H1 (cell line): Measurements from ENCODE around the gene MYH10. TPM values are rescaled to one million over a fixed set of nuclear protein-coding genes. Genes with fewer than 3 reads are reported as not detected.

Source experiments
- CTCF ChIA-PET: fragments of 300-600 bp; sonication (Branson Sonifier 250); formaldehyde crosslinking; loops from one replicate; lab custom pipeline; 2021; ENCODE audit not compliant: partially characterized antibody; lab: Charles Lee
- POLR2A ChIA-PET: fragments of 300-600 bp; sonication (Branson Sonifier 250); formaldehyde crosslinking; loops from one replicate; lab custom pipeline; 2021; ENCODE audit warnings: inconsistent platforms; ENCODE audit not compliant: partially characterized antibody; lab: Charles Lee
- DNase-seq, 2 experiments: peaks; one replicate each; pipeline versions ENCODE4 v3.0.0 to v3.0.0-alpha.2; 2010 to 2022; ENCODE audit warnings: low spot score in 2 of 2, low read depth in 1 of 2, mixed read lengths in 1 of 2
- FAIRE-seq: peaks from 2 replicates; lab custom pipeline; 2011; peaks lifted over from hg19 to GRCh38; lab: Jason Lieb, UNC
- H2AFZ ChIP-seq: 2 replicates; pipeline ENCODE4 v1.8.1; 2012; ENCODE audit warnings: low read length, inconsistent platforms
- H2AK5ac ChIP-seq: 2 replicates; pipeline ENCODE4 v1.6.1; 2013; ENCODE audit warnings: low read depth, low read length
- H2BK120ac ChIP-seq: replicated peaks from 2 replicates; pipeline ENCODE3; 2013; ENCODE audit warnings: low read depth, low read length, inconsistent platforms
- H2BK12ac ChIP-seq: 2 replicates; pipeline ENCODE4 v1.6.1; 2013; ENCODE audit warnings: low read depth, low read length
- H2BK15ac ChIP-seq: 2 replicates; pipeline ENCODE4 v1.6.1; 2013; ENCODE audit warnings: low read length
- H2BK20ac ChIP-seq: 2 replicates; pipeline ENCODE4 v1.6.1; 2013; ENCODE audit warnings: low read length
- H2BK5ac ChIP-seq: 2 replicates; pipeline ENCODE4 v1.6.1; 2013; ENCODE audit warnings: low read depth, low read length
- H3K14ac ChIP-seq: 2 replicates; pipeline ENCODE4 v1.6.1; 2013; ENCODE audit warnings: inconsistent platforms; ENCODE audit not compliant: insufficient read length
- H3K18ac ChIP-seq: 2 replicates; pipeline ENCODE4 v1.6.1; 2013; ENCODE audit warnings: low read length; ENCODE audit errors: extremely low read depth
- H3K23ac ChIP-seq: 2 replicates; pipeline ENCODE4 v1.6.1; 2013; ENCODE audit warnings: inconsistent platforms; ENCODE audit not compliant: insufficient read length
- H3K23me2 ChIP-seq: 2 replicates; pipeline ENCODE4 v1.6.1; 2013; ENCODE audit warnings: low read depth, low read length
- H3K27ac ChIP-seq: 2 replicates; pipeline ENCODE4 v1.6.1; 2011; ENCODE audit warnings: low read depth, low read length, inconsistent platforms
- H3K27me3 ChIP-seq, 4 experiments: replicated peaks in 1 of 4; 1 replicate in 1 of 4; 2 replicates in 3 of 4; pipeline versions ENCODE4 v1.6.1 to v1.8.1; 2011 to 2013; ENCODE audit warnings: low read length in 3 of 4, mild to moderate bottlenecking in 3 of 4, inconsistent platforms in 2 of 4, mixed read lengths in 2 of 4, moderate library complexity in 1 of 4; ENCODE audit not compliant: control insufficient read depth in 3 of 4, insufficient read depth in 3 of 4; ENCODE audit errors: extremely low read depth in 1 of 4
- H3K36me3 ChIP-seq, 4 experiments: 2 replicates each; pipeline versions ENCODE4 v1.6.1 to v1.8.1; 2011 to 2013; ENCODE audit warnings: mild to moderate bottlenecking in 4 of 4, low read length in 3 of 4, moderate library complexity in 2 of 4, control low read depth in 1 of 4, inconsistent platforms in 1 of 4; ENCODE audit not compliant: insufficient read depth in 4 of 4, control insufficient read depth in 2 of 4
- H3K4ac ChIP-seq: replicated peaks from 2 replicates; pipeline ENCODE3; 2013; ENCODE audit warnings: low read length, low read depth, mixed read lengths, inconsistent platforms; ENCODE audit not compliant: insufficient read length
- H3K4me1 ChIP-seq, 4 experiments: replicated peaks in 1 of 4; 1 replicate in 1 of 4; 2 replicates in 3 of 4; pipeline versions ENCODE4 v1.6.1 to v1.8.1; 2011 to 2013; ENCODE audit warnings: low read length in 3 of 4, inconsistent platforms in 2 of 4, mixed read lengths in 1 of 4; ENCODE audit not compliant: insufficient read depth in 4 of 4, control insufficient read depth in 3 of 4
- H3K4me2 ChIP-seq, 2 experiments: 2 replicates each; pipeline versions ENCODE4 v1.6.1 to v1.8.1; 2011 to 2013; ENCODE audit warnings: low read depth in 2 of 2, low read length in 2 of 2, control low read depth in 1 of 2, inconsistent platforms in 1 of 2, mild to moderate bottlenecking in 1 of 2; ENCODE audit not compliant: insufficient read depth in 1 of 2
- H3K4me3 ChIP-seq, 4 experiments: fragments of 200-600, 300-600 bp in 1 of 4; sonication (generic), shearing (Covaris generic), sonication (Bioruptor Twin) in 1 of 4; 2 replicates each; pipeline versions ENCODE4 v1.5.1 to v1.8.1; 2011 to 2016; ENCODE audit warnings: low read length in 4 of 4, low read depth in 3 of 4, control low read depth in 2 of 4, inconsistent platforms in 2 of 4, mild to moderate bottlenecking in 2 of 4, mixed read lengths in 1 of 4, moderate library complexity in 1 of 4; ENCODE audit not compliant: insufficient read depth in 2 of 4; ENCODE audit errors: extremely low read depth in 1 of 4
- H3K56ac ChIP-seq: replicated peaks from 2 replicates; pipeline ENCODE3; 2013; ENCODE audit warnings: low read depth, mild to moderate bottlenecking, mixed read lengths, low read length, inconsistent platforms; ENCODE audit not compliant: insufficient read length
- H3K79me1 ChIP-seq: 2 replicates; pipeline ENCODE4 v1.6.1; 2013; ENCODE audit warnings: low read depth, low read length, control low read depth
- H3K79me2 ChIP-seq, 2 experiments: 2 replicates each; pipeline versions ENCODE4 v1.6.1 to v1.8.1; 2012 to 2013; ENCODE audit warnings: low read length in 2 of 2, mild to moderate bottlenecking in 2 of 2, inconsistent platforms in 1 of 2; ENCODE audit not compliant: insufficient read depth in 2 of 2, control insufficient read depth in 1 of 2
- H3K9ac ChIP-seq, 4 experiments: replicated peaks in 1 of 4; 1 replicate in 1 of 4; 2 replicates in 3 of 4; pipeline versions ENCODE4 v1.6.1 to v1.8.1; 2011 to 2013; ENCODE audit warnings: low read depth in 3 of 4, low read length in 3 of 4, control low read depth in 2 of 4, mild to moderate bottlenecking in 2 of 4, moderate library complexity in 2 of 4, inconsistent platforms in 1 of 4; ENCODE audit errors: extremely low read depth in 1 of 4
- H3K9me3 ChIP-seq, 2 experiments: 2 replicates each; pipeline versions ENCODE4 v1.6.1 to v1.8.1; 2012 to 2013; ENCODE audit warnings: mild to moderate bottlenecking in 2 of 2, moderate library complexity in 2 of 2, control low read depth in 1 of 2, inconsistent platforms in 1 of 2, low read depth in 1 of 2, low read length in 1 of 2, mixed read lengths in 1 of 2; ENCODE audit not compliant: insufficient read depth in 2 of 2
- H4K20me1 ChIP-seq, 2 experiments: replicated peaks in 1 of 2; 2 replicates each; pipeline versions ENCODE3 to v1.8.1; 2011 to 2013; ENCODE audit warnings: inconsistent platforms in 2 of 2, low read length in 2 of 2, mild to moderate bottlenecking in 1 of 2; ENCODE audit not compliant: insufficient read depth in 2 of 2, control insufficient read depth in 1 of 2
- H4K5ac ChIP-seq: 2 replicates; pipeline ENCODE4 v1.6.1; 2013; ENCODE audit warnings: low read length, low read depth, mixed read lengths, inconsistent platforms; ENCODE audit not compliant: insufficient read length
- H4K8ac ChIP-seq: 2 replicates; pipeline ENCODE4 v1.8.0; 2013; ENCODE audit warnings: mild to moderate bottlenecking, moderate library complexity, low read length, inconsistent platforms; ENCODE audit not compliant: insufficient read depth; ENCODE audit errors: extremely low read depth
- H4K91ac ChIP-seq: replicated peaks from 2 replicates; pipeline ENCODE3; 2013; ENCODE audit warnings: low read length, mixed read lengths, inconsistent platforms; ENCODE audit not compliant: insufficient read length
- HDAC6 ChIP-seq: IDR thresholded peaks from one replicate; pipeline ENCODE4 v1.7.1; 2012; ENCODE audit warnings: low read depth, mild to moderate bottlenecking, inconsistent platforms, low read length, moderate library complexity
- JUN ChIP-seq: IDR thresholded peaks from 2 replicates; pipeline ENCODE4 v1.6.1; 2011; ENCODE audit warnings: low read depth, mild to moderate bottlenecking, improper control_type of control experiment, low read length
- SIX5 ChIP-seq: IDR thresholded peaks from 2 replicates; pipeline ENCODE4 v1.6.1; 2011; ENCODE audit warnings: mild to moderate bottlenecking, low read depth, low read length
- TCF12 ChIP-seq: IDR thresholded peaks from 2 replicates; pipeline ENCODE4 v1.6.1; 2011; ENCODE audit warnings: low read depth, mild to moderate bottlenecking, low read length
- WGBS, 2 experiments: shearing (Covaris generic) in 1 of 2; methylation state at CpG; one replicate each; pipeline versions ENCODE4 v1.1.6 to v1.1.7; 2013 to 2015; ENCODE audit warnings: low lambda C conversion rate in 2 of 2, mixed read lengths in 2 of 2, inconsistent platforms in 1 of 2, low coverage in 1 of 2, missing lambda C conversion rate in 1 of 2; ENCODE audit not compliant: insufficient replicate concordance in 2 of 2, insufficient coverage in 1 of 2, insufficient read length in 1 of 2; ENCODE audit errors: extremely low coverage in 1 of 2, missing lambda C conversion rate in 1 of 2; 5-methylcytosine and 5-hydroxymethylcytosine counted together
- polyA plus RNA-seq, 7 experiments: library from polyadenylated mRNA; depleted of rRNA in 3 of 7; stranded (reverse) in 5 of 7; unstranded in 2 of 7; fragments of >200 nt in 5 of 7; fragments of 200-250 nt in 2 of 7; gene quantifications; 1 replicate in 5 of 7; 2 replicates in 1 of 7; 4 replicates in 1 of 7; pipeline versions ENCODE4 v1.2.1 to v1.2.3, GENCODE V29; 2011 to 2013; ENCODE audit warnings: missing spikeins in 2 of 7, mixed read lengths in 2 of 7
- total RNA-seq: library from RNA; stranded (reverse); fragmentation: NEBNext Ultra II Directional; extraction: Animal tissue kit (Norgen Biotek cat#: 25700); gene quantifications from 2 replicates; pipeline ENCODE4 v1.2.1, GENCODE V29; 2021

The MYH10 gene
- total and polyA plus RNA-seq, 2 of the 8 experiments (the other 6 are each of a cell fraction or from before 2014, with no cell fraction given) = 64.1 to 289 TPM

DNA sequence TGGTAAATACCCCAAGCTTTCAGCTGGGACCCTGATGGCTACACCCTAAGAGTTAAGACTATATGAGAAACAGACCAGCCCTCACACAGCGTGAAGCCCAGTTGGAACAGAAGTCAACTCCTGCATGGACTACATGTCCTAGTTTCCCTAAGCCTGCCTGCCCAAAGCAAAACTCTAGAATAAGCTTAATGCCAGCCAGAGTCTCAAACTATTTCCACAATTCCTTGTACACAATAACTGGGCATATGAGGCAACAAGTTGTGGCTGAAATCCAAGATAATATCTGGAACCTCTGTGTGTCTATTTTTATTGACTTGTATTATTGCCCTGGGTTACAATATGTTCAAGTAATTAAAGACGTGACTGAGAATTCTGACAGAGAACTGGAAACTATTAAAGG is 19.4 kb downstream of the MYH10 start:
- POLR2A ChIA-PET = interaction anchor here (0.8 to 2.3 kb wide), 2 partner anchors 9 to 18 kb away, joined by 3 to 11 read pairs; no protein-coding TSS in a partner anchor
- H4K5ac ChIP-seq = no peak overlapping the region
- no peak overlapping the region for H2AK5ac ChIP-seq
- H3K23me2 ChIP-seq = no peaks in the 10 kb centered on the region; the same call in 1 of the 2 replicates
- H2AFZ ChIP-seq = no peak overlapping the region
- H3K23ac ChIP-seq = no peak overlapping the region
- H3K56ac ChIP-seq = no peak overlapping the region
- no peak overlapping the region for H2BK12ac ChIP-seq
- no peak overlapping the region for H3K4me3 ChIP-seq
- no peak overlapping the region for H2BK5ac ChIP-seq
- H3K79me2 ChIP-seq = peaks cover 22 to 100% of the 10 kb centered on the region in 2 experiments
- no peaks in the 10 kb centered on the region for H3K9me3 ChIP-seq
- H2BK20ac ChIP-seq = no peak overlapping the region
- no peak overlapping the region for H4K8ac ChIP-seq
- FAIRE-seq = no peak
- H3K9ac ChIP-seq = no peak overlapping the region
- 93% methylated on average over 2 of the region's 2 CpGs; no CpG with 5 or more reads in 1 of the 2 experiments for WGBS, 2 experiments
- no peak overlapping the region for H3K18ac ChIP-seq
- no peak overlapping the region for H4K91ac ChIP-seq
- peaks cover 0 to 15% (median 3%) of the 10 kb centered on the region in 4 experiments; a peak in 2 of 7 replicates for H3K4me1 ChIP-seq
- H3K79me1 ChIP-seq = peaks cover 9% of the 10 kb centered on the region; the same call in 1 of the 2 replicates
- no peak overlapping the region for H3K4ac ChIP-seq
- H2BK15ac ChIP-seq = no peak overlapping the region
- peaks cover 12 to 26% of the 10 kb centered on the region in 2 experiments for H4K20me1 ChIP-seq
- no peak overlapping the region for H3K27ac ChIP-seq
- H3K14ac ChIP-seq = no peak overlapping the region
- H3K27me3 ChIP-seq = no peaks in the 10 kb centered on the region
- H3K36me3 ChIP-seq = peaks cover 0 to 5% (median 0%) of the 10 kb centered on the region in 4 experiments; a peak in 2 of 8 replicates
- DNase-seq = no peak
- H3K4me2 ChIP-seq = no peak overlapping the region
- H2BK120ac ChIP-seq = no peak overlapping the region
- CTCF ChIA-PET = interaction anchor here (0.8 to 1.3 kb wide), 3 partner anchors 9 to 13 kb away, joined by 3 read pairs; no protein-coding TSS in a partner anchor
- no peak for TF ChIP-seq TCF12
- no peak for TF ChIP-seq JUN
- no peak for TF ChIP-seq SIX5
- no peak for TF ChIP-seq HDAC6
